Dendritic cell treated with granulocyte-macrophage colony-stimulating factor and Interleukin-4, amounts not matched to agents 40 ng/mL and 50 ng/mL, for 4 days (primary cell): ENCODE data around the gene KCNK1.

Experiments used
- H3K27ac Mint-ChIP-seq: one replicate; pipeline ENCODE4 v1.8.0; 2022; ENCODE audit warnings: mild to moderate bottlenecking, mixed read lengths
- H3K27me3 Mint-ChIP-seq: one replicate; pipeline ENCODE4 v1.8.0; 2022; ENCODE audit warnings: mild to moderate bottlenecking, mixed read lengths
- H3K36me3 Mint-ChIP-seq: one replicate; pipeline ENCODE4 v1.8.0; 2022; ENCODE audit warnings: low read depth, mixed read lengths
- H3K4me1 Mint-ChIP-seq: one replicate; pipeline ENCODE4 v1.8.0; 2022; ENCODE audit warnings: low read depth, mixed read lengths
- H3K4me3 Mint-ChIP-seq: one replicate; pipeline ENCODE4 v1.8.0; 2022; ENCODE audit warnings: mild to moderate bottlenecking, moderate library complexity, mixed read lengths
- H3K9me3 Mint-ChIP-seq: one replicate; pipeline ENCODE4 v1.8.0; 2022; ENCODE audit warnings: mixed read lengths
- intact Hi-C: fragments of 100-400 bp; cut with micrococcal nuclease; formaldehyde crosslinking; loops from one replicate; pipeline ENCODE4 v1.15.0; 2022

Gene KCNK1

GRCh38 chr1:233613252-233614172, at the start of gene KCNK1:
TSS of gene KCNK1 (plus strand) at chr1:233614106. CDS start at chr1:233614172, 66 bp downstream.
- intact Hi-C loops: no loop called here
- no peaks in the 10 kb centered on the region for H3K9me3 Mint-ChIP-seq
- peaks cover 65% of the 10 kb centered on the region for H3K27me3 Mint-ChIP-seq
- peak within 1 kb of the TSS; percentile 69 for H3K4me3 Mint-ChIP-seq
- H3K4me1 Mint-ChIP-seq: peaks cover 6% of the 10 kb centered on the region
- no peak within 1 kb of the TSS for H3K27ac Mint-ChIP-seq
- H3K36me3 Mint-ChIP-seq: no peaks in the 10 kb centered on the region

- no peaks in the 10 kb centered on the region for H3K27me3 Mint-ChIP-seq
- intact Hi-C loops: no loop called here
These were observed 48.6 kb upstream of the KCNK1 start for GRCh38 chr1:233565313-233565712.

GRCh38 chr1:233566886-233567285, 47.0 kb upstream of the KCNK1 start:
- Mint-ChIP-seq H3K4me3 (no peak overlapping the region), H3K27me3 (no peaks in the 10 kb centered on the region), H3K9me3 (peaks cover 15% of the 10 kb centered on the region), H3K36me3 (no peaks in the 10 kb centered on the region), H3K27ac (no peak overlapping the region), H3K4me1 (no peaks in the 10 kb centered on the region)
- intact Hi-C loops: no loop called here

More at GRCh38 chr1:233565313-233565712, 48.6 kb upstream of the KCNK1 start:
- H3K9me3 Mint-ChIP-seq: peaks cover 31% of the 10 kb centered on the region
- H3K27ac Mint-ChIP-seq: no peak overlapping the region
- no peak overlapping the region for H3K4me3 Mint-ChIP-seq
- no peaks in the 10 kb centered on the region for H3K36me3 Mint-ChIP-seq
- H3K4me1 Mint-ChIP-seq: no peaks in the 10 kb centered on the region

- no peak overlapping the region for H3K4me3 Mint-ChIP-seq
- no peaks in the 10 kb centered on the region for H3K36me3 Mint-ChIP-seq
- H3K27me3 Mint-ChIP-seq: peaks cover 3% of the 10 kb centered on the region
- intact Hi-C loops: no loop called here
- no peaks in the 10 kb centered on the region for H3K9me3 Mint-ChIP-seq
- H3K4me1 Mint-ChIP-seq: no peaks in the 10 kb centered on the region
- H3K27ac Mint-ChIP-seq: no peak overlapping the region
These were observed 44.3 kb upstream of the KCNK1 start for GRCh38 chr1:233569636-233570035.

GRCh38 chr1:233570216-233570615, 43.7 kb upstream of the KCNK1 start:
- H3K27ac Mint-ChIP-seq: no peak overlapping the region
- peaks cover 3% of the 10 kb centered on the region for H3K27me3 Mint-ChIP-seq
- H3K4me1 Mint-ChIP-seq: no peaks in the 10 kb centered on the region
- no peaks in the 10 kb centered on the region for H3K36me3 Mint-ChIP-seq
- H3K9me3 Mint-ChIP-seq: no peaks in the 10 kb centered on the region
- H3K4me3 Mint-ChIP-seq: no peak overlapping the region
- intact Hi-C loops: no loop called here

- Mint-ChIP-seq H3K4me3 (no peak overlapping the region), H3K4me1 (no peaks in the 10 kb centered on the region), H3K9me3 (no peaks in the 10 kb centered on the region), H3K27ac (no peak overlapping the region), H3K27me3 (peaks cover 3% of the 10 kb centered on the region), H3K36me3 (no peaks in the 10 kb centered on the region)
- intact Hi-C loops: no loop called here
These were observed 43.2 kb upstream of the KCNK1 start for GRCh38 chr1:233570706-233571105.

GRCh38 chr1:233572896-233573295, 41.0 kb upstream of the KCNK1 start:
- no peaks in the 10 kb centered on the region for H3K36me3 Mint-ChIP-seq
- H3K9me3 Mint-ChIP-seq: no peaks in the 10 kb centered on the region
- no peak overlapping the region for H3K27ac Mint-ChIP-seq
- intact Hi-C loops: no loop called here
- no peak overlapping the region for H3K4me3 Mint-ChIP-seq
- H3K27me3 Mint-ChIP-seq: peaks cover 5% of the 10 kb centered on the region
- H3K4me1 Mint-ChIP-seq: no peaks in the 10 kb centered on the region

- Mint-ChIP-seq H3K9me3 (no peaks in the 10 kb centered on the region), H3K36me3 (no peaks in the 10 kb centered on the region), H3K4me3 (no peak overlapping the region), H3K27me3 (peaks cover 5% of the 10 kb centered on the region), H3K4me1 (no peaks in the 10 kb centered on the region), H3K27ac (no peak overlapping the region)
- intact Hi-C loops: no loop called here
These were observed 38.5 kb upstream of the KCNK1 start for GRCh38 chr1:233575450-233575849.

GRCh38 chr1:233582439-233582838, 31.5 kb upstream of the KCNK1 start:
- no peak overlapping the region for H3K4me3 Mint-ChIP-seq
- peaks cover 16% of the 10 kb centered on the region for H3K9me3 Mint-ChIP-seq
- H3K4me1 Mint-ChIP-seq: no peaks in the 10 kb centered on the region
- H3K36me3 Mint-ChIP-seq: no peaks in the 10 kb centered on the region
- H3K27me3 Mint-ChIP-seq: peaks cover 3% of the 10 kb centered on the region
- no peak overlapping the region for H3K27ac Mint-ChIP-seq
- intact Hi-C loops: no loop called here

GRCh38 chr1:233584376-233584775, 29.5 kb upstream of the KCNK1 start:
- no peaks in the 10 kb centered on the region for H3K36me3 Mint-ChIP-seq
- no peak overlapping the region for H3K4me3 Mint-ChIP-seq
- intact Hi-C loops: no loop called here
- peaks cover 16% of the 10 kb centered on the region for H3K9me3 Mint-ChIP-seq
- H3K27me3 Mint-ChIP-seq: peaks cover 12% of the 10 kb centered on the region
- no peaks in the 10 kb centered on the region for H3K4me1 Mint-ChIP-seq
- no peak overlapping the region for H3K27ac Mint-ChIP-seq

- H3K27ac Mint-ChIP-seq: no peak overlapping the region
- intact Hi-C loops: no loop called here
- H3K4me1 Mint-ChIP-seq: no peaks in the 10 kb centered on the region
- H3K27me3 Mint-ChIP-seq: peaks cover 14% of the 10 kb centered on the region
- H3K4me3 Mint-ChIP-seq: no peak overlapping the region
- no peaks in the 10 kb centered on the region for H3K36me3 Mint-ChIP-seq
- peaks cover 16% of the 10 kb centered on the region for H3K9me3 Mint-ChIP-seq
These were observed 29.0 kb upstream of the KCNK1 start for GRCh38 chr1:233584931-233585330.

- no peaks in the 10 kb centered on the region for H3K36me3 Mint-ChIP-seq
- H3K9me3 Mint-ChIP-seq: peaks cover 16% of the 10 kb centered on the region
- H3K4me3 Mint-ChIP-seq: no peak overlapping the region
- H3K4me1 Mint-ChIP-seq: no peaks in the 10 kb centered on the region
- H3K27me3 Mint-ChIP-seq: peaks cover 14% of the 10 kb centered on the region
- intact Hi-C loops: no loop called here
- H3K27ac Mint-ChIP-seq: no peak overlapping the region
These were observed 27.6 kb upstream of the KCNK1 start for GRCh38 chr1:233586301-233586700.

GRCh38 chr1:233587196-233587595, 26.7 kb upstream of the KCNK1 start:
- Mint-ChIP-seq H3K4me3 (no peak overlapping the region), H3K9me3 (peaks cover 15% of the 10 kb centered on the region), H3K36me3 (no peaks in the 10 kb centered on the region), H3K4me1 (no peaks in the 10 kb centered on the region), H3K27ac (no peak overlapping the region), H3K27me3 (peaks cover 14% of the 10 kb centered on the region)
- intact Hi-C loops: no loop called here

GRCh38 chr1:233587958-233588799, 25.7 kb upstream of the KCNK1 start:
- H3K27ac Mint-ChIP-seq: no peak overlapping the region

More at GRCh38 chr1:233587958-233588799, 25.7 kb upstream of the KCNK1 start:
- peaks cover 14% of the 10 kb centered on the region for H3K27me3 Mint-ChIP-seq
- H3K4me1 Mint-ChIP-seq: no peaks in the 10 kb centered on the region
- H3K4me3 Mint-ChIP-seq: no peak overlapping the region
- peaks cover 8% of the 10 kb centered on the region for H3K9me3 Mint-ChIP-seq
- no peaks in the 10 kb centered on the region for H3K36me3 Mint-ChIP-seq
- intact Hi-C loops: no loop called here
